Effector memory CD4-positive, alpha-beta T cell (primary cell): Measurements from ENCODE around the gene TEX2.

Experiments used
- DNase-seq, 3 donors: peaks; one replicate each; pipeline ENCODE4 v3.0.0-alpha.2; 2020
- H3K27ac ChIP-seq: 2 replicates; pipeline ENCODE4 v1.7.0; 2013; ENCODE audit warnings: mild to moderate bottlenecking, low read length, moderate library complexity; ENCODE audit not compliant: insufficient read depth, poor library complexity, severe bottlenecking
- H3K27me3 ChIP-seq: replicated peaks from 2 replicates; pipeline ENCODE4 v1.7.0; 2013; ENCODE audit warnings: mild to moderate bottlenecking, low read length; ENCODE audit not compliant: insufficient read depth, control insufficient read depth, poor library complexity, severe bottlenecking
- H3K36me3 ChIP-seq: 2 replicates; pipeline ENCODE4 v1.7.0; 2013; ENCODE audit warnings: mild to moderate bottlenecking, low read length, moderate library complexity; ENCODE audit not compliant: control insufficient read depth, insufficient read depth
- H3K4me1 ChIP-seq: 2 replicates; pipeline ENCODE4 v1.7.0; 2013; ENCODE audit warnings: low read length, mild to moderate bottlenecking; ENCODE audit not compliant: control insufficient read depth, insufficient read depth, poor library complexity, severe bottlenecking
- H3K4me3 ChIP-seq: 2 replicates; pipeline ENCODE4 v1.7.0; 2013; ENCODE audit warnings: low read length, low read depth, mild to moderate bottlenecking; ENCODE audit not compliant: insufficient read depth, poor library complexity, severe bottlenecking
- H3K9me3 ChIP-seq: 2 replicates; pipeline ENCODE4 v1.7.0; 2013; ENCODE audit warnings: mild to moderate bottlenecking, low read length, moderate library complexity; ENCODE audit not compliant: control insufficient read depth

Gene TEX2

GRCh38 chr17:64254755-64255154 is 8.3 kb downstream of the TEX2 start:
- Histone ChIP-seq H3K9me3 (no peaks in the 10 kb centered on the region), H3K27ac (no peak overlapping the region), H3K4me1 (no peaks in the 10 kb centered on the region), H3K27me3 (no peaks in the 10 kb centered on the region), H3K4me3 (no peak overlapping the region), H3K36me3 (no peaks in the 10 kb centered on the region)
- DNase-seq = no peak

- Histone ChIP-seq H3K36me3 (no peaks in the 10 kb centered on the region), H3K27ac (no peak overlapping the region), H3K4me1 (no peaks in the 10 kb centered on the region), H3K4me3 (no peak overlapping the region), H3K9me3 (no peaks in the 10 kb centered on the region), H3K27me3 (no peaks in the 10 kb centered on the region)
- no peak for DNase-seq
These were observed 9.6 kb downstream of the TEX2 start for GRCh38 chr17:64253470-64253869.

GRCh38 chr17:64252831-64253230 is 10.2 kb downstream of the TEX2 start:
- DNase-seq = no peak

GRCh38 chr17:64250233-64250835 is 12.7 kb downstream of the TEX2 start:
- H3K4me3 ChIP-seq = no peak overlapping the region
- no peaks in the 10 kb centered on the region for H3K27me3 ChIP-seq
- no peak for DNase-seq
- H3K36me3 ChIP-seq = no peaks in the 10 kb centered on the region
- no peak overlapping the region for H3K27ac ChIP-seq
- no peaks in the 10 kb centered on the region for H3K9me3 ChIP-seq
- no peaks in the 10 kb centered on the region for H3K4me1 ChIP-seq

More at GRCh38 chr17:64252831-64253230, 10.2 kb downstream of the TEX2 start:
- Histone ChIP-seq H3K27ac (no peak overlapping the region), H3K27me3 (no peaks in the 10 kb centered on the region), H3K4me3 (no peak overlapping the region), H3K9me3 (no peaks in the 10 kb centered on the region), H3K4me1 (no peaks in the 10 kb centered on the region), H3K36me3 (no peaks in the 10 kb centered on the region)

GRCh38 chr17:64247836-64248235 is 15.2 kb downstream of the TEX2 start:
- Histone ChIP-seq H3K9me3 (no peaks in the 10 kb centered on the region), H3K36me3 (no peaks in the 10 kb centered on the region), H3K4me3 (no peak overlapping the region), H3K27me3 (no peaks in the 10 kb centered on the region), H3K4me1 (no peaks in the 10 kb centered on the region), H3K27ac (no peak overlapping the region)
- no peak for DNase-seq

- Histone ChIP-seq H3K4me3 (no peak overlapping the region), H3K4me1 (no peaks in the 10 kb centered on the region), H3K27ac (no peak overlapping the region), H3K27me3 (no peaks in the 10 kb centered on the region), H3K36me3 (no peaks in the 10 kb centered on the region), H3K9me3 (no peaks in the 10 kb centered on the region)
- no peak for DNase-seq
These were observed 17.6 kb downstream of the TEX2 start for GRCh38 chr17:64245218-64246145.

- no peaks in the 10 kb centered on the region for H3K4me1 ChIP-seq
- no peak for DNase-seq
- H3K27ac ChIP-seq = no peak overlapping the region
These were observed 18.9 kb downstream of the TEX2 start for GRCh38 chr17:64244165-64244564.

GRCh38 chr17:64243340-64243739 is 19.7 kb downstream of the TEX2 start:
- H3K4me1 ChIP-seq = no peaks in the 10 kb centered on the region
- no peak overlapping the region for H3K27ac ChIP-seq
- no peak overlapping the region for H3K4me3 ChIP-seq
- H3K27me3 ChIP-seq = no peaks in the 10 kb centered on the region
- DNase-seq = no peak
- no peaks in the 10 kb centered on the region for H3K36me3 ChIP-seq
- no peaks in the 10 kb centered on the region for H3K9me3 ChIP-seq

More at GRCh38 chr17:64244165-64244564, 18.9 kb downstream of the TEX2 start:
- Histone ChIP-seq H3K36me3 (no peaks in the 10 kb centered on the region), H3K4me3 (no peak overlapping the region), H3K9me3 (no peaks in the 10 kb centered on the region), H3K27me3 (no peaks in the 10 kb centered on the region)

- H3K4me3 ChIP-seq = no peak overlapping the region
- no peak overlapping the region for H3K27ac ChIP-seq
- no peaks in the 10 kb centered on the region for H3K9me3 ChIP-seq
- no peak for DNase-seq
- H3K27me3 ChIP-seq = no peaks in the 10 kb centered on the region
- H3K36me3 ChIP-seq = no peaks in the 10 kb centered on the region
- H3K4me1 ChIP-seq = no peaks in the 10 kb centered on the region
These were observed 20.4 kb downstream of the TEX2 start for GRCh38 chr17:64242633-64243032.

- H3K27me3 ChIP-seq = no peaks in the 10 kb centered on the region
- H3K36me3 ChIP-seq = no peaks in the 10 kb centered on the region
- H3K27ac ChIP-seq = no peak overlapping the region
- no peaks in the 10 kb centered on the region for H3K9me3 ChIP-seq
- no peak overlapping the region for H3K4me3 ChIP-seq
- DNase-seq = no peak
- no peaks in the 10 kb centered on the region for H3K4me1 ChIP-seq
These were observed 22.2 kb downstream of the TEX2 start for GRCh38 chr17:64240741-64241347.
